ENCODE results near the gene LMF2.

- no peak for TF ChIP-seq CTCF (conservative IDR thresholded peaks at IDR 0.05; ENCODE audit: low read depth, low read length)
- TF ChIP-seq SMC3 (IDR thresholded peaks at IDR 0.05; ENCODE audit: low read depth, low read length) = no peak
- TF ChIP-seq FOS (IDR thresholded peaks at IDR 0.05; ENCODE audit: low read depth, low read length) = no peak
- no peak for TF ChIP-seq POLR2A (IDR thresholded peaks at IDR 0.05; ENCODE audit: low read depth, low read length)
- no peak for TF ChIP-seq NFE2L2 (IDR thresholded peaks at IDR 0.05; ENCODE audit: low read depth, low read length)
- no peak for TF ChIP-seq RCOR1 (IDR thresholded peaks at IDR 0.05; ENCODE audit: insufficient replicate concordance, low read length)
- no peak for TF ChIP-seq MXI1 (IDR thresholded peaks at IDR 0.05; ENCODE audit: borderline replicate concordance, low read depth, low read length)
- TF ChIP-seq MAFK (IDR thresholded peaks at IDR 0.05; ENCODE audit: low read depth, low read length) = no peak
- no peak for TF ChIP-seq BHLHE40 (IDR thresholded peaks at IDR 0.05; ENCODE audit: low read depth, low read length)
Measured at GRCh38 chr22:50529416-50529896, 22.0 kb upstream of the LMF2 start.

Data from IMR-90 (cell line).